IMR-90 (cell line): ENCODE data around the gene LRRC37A. TPM values are rescaled to one million over a fixed set of nuclear protein-coding genes. Genes with fewer than 3 reads are reported as not detected.
"Not testable (repeated sequence)": the region's sequence is repeated elsewhere in the genome, so short reads cannot be mapped to it uniquely, and the experiment has no call there.

Experiments used
- ATAC-seq: fragments of 200-7000 bp; cut with Tn5 transposase; 2 replicates; pipeline ENCODE4 v1.9.1; 2020; ENCODE audit warnings: low read depth, mild to moderate bottlenecking, moderate library complexity
- BruUV-seq: library from RNA; stranded (reverse); fragments of 400-500 nt; replicated peaks from 2 replicates; lab custom pipeline; 2021; lab: Mats Ljungman, UMichigan
- CTCF ChIA-PET: fragments of 300-600 bp; formaldehyde crosslinking; extraction: SDS; loops from one replicate; lab custom pipeline; 2021; ENCODE audit warnings: antibody characterized with exemption; lab: Yijun Ruan, JAX
- POLR2A ChIA-PET: fragments of 300-600 bp; sonication (Branson Sonifier 250); formaldehyde crosslinking; loops from one replicate; lab custom pipeline; 2022; ENCODE audit warnings: antibody characterized with exemption; ENCODE audit not compliant: unreplicated experiment; lab: Charles Lee
- DNase-seq: peaks from one replicate; pipeline ENCODE4 v3.0.0; 2013
- H2AFZ ChIP-seq: replicated peaks from 2 replicates; pipeline ENCODE3; 2013; ENCODE audit warnings: low read length, mild to moderate bottlenecking; ENCODE audit not compliant: poor library complexity
- H2AK5ac ChIP-seq: 2 replicates; pipeline ENCODE4 v1.6.1; 2013; ENCODE audit warnings: low read depth, low read length, inconsistent platforms
- H2AK9ac ChIP-seq: replicated peaks from 2 replicates; pipeline ENCODE3; 2013; ENCODE audit warnings: mild to moderate bottlenecking, low read depth, low read length, moderate library complexity; ENCODE audit not compliant: poor library complexity
- H2BK120ac ChIP-seq: 2 replicates; pipeline ENCODE4 v1.6.1; 2013; ENCODE audit warnings: low read depth, low read length, inconsistent platforms
- H2BK15ac ChIP-seq: 3 replicates; pipeline ENCODE4 v1.6.1; 2013; ENCODE audit warnings: low read depth, low read length, inconsistent platforms
- H2BK20ac ChIP-seq: 2 replicates; pipeline ENCODE4 v1.6.1; 2013; ENCODE audit warnings: low read depth, mild to moderate bottlenecking, inconsistent platforms, low read length, moderate library complexity
- H2BK5ac ChIP-seq: 2 replicates; pipeline ENCODE4 v1.6.1; 2013; ENCODE audit warnings: mild to moderate bottlenecking, low read depth, low read length, inconsistent platforms; ENCODE audit not compliant: poor library complexity, severe bottlenecking
- H3K14ac ChIP-seq: replicated peaks from 2 replicates; pipeline ENCODE4 v1.6.1; 2013; ENCODE audit warnings: low read depth, low read length, inconsistent platforms
- H3K18ac ChIP-seq: 2 replicates; pipeline ENCODE4 v1.6.1; 2013; ENCODE audit warnings: low read depth, low read length, control low read depth
- H3K23ac ChIP-seq: 2 replicates; pipeline ENCODE4 v1.6.1; 2013; ENCODE audit warnings: low read depth, low read length, inconsistent platforms
- H3K27ac ChIP-seq: 2 replicates; pipeline ENCODE4 v1.5.1; 2013; ENCODE audit warnings: mild to moderate bottlenecking, control low read depth, low read length; ENCODE audit not compliant: insufficient read depth
- H3K27me3 ChIP-seq: 2 replicates; pipeline ENCODE4 v1.6.1; 2013; ENCODE audit warnings: low read length; ENCODE audit not compliant: control insufficient read depth, insufficient read depth
- H3K36me3 ChIP-seq: 2 replicates; pipeline ENCODE4 v1.6.1; 2013; ENCODE audit warnings: low read length, mixed read lengths; ENCODE audit not compliant: control insufficient read depth, insufficient read depth
- H3K4ac ChIP-seq: 2 replicates; pipeline ENCODE4 v1.6.1; 2013; ENCODE audit warnings: low read depth, low read length, inconsistent platforms
- H3K4me1 ChIP-seq: 2 replicates; pipeline ENCODE4 v1.6.1; 2013; ENCODE audit warnings: low read length, mixed read lengths; ENCODE audit not compliant: control insufficient read depth, insufficient read depth
- H3K4me2 ChIP-seq: 2 replicates; pipeline ENCODE4 v1.6.1; 2013; ENCODE audit warnings: low read depth, mild to moderate bottlenecking, control low read depth, low read length, moderate library complexity
- H3K4me3 ChIP-seq: 2 replicates; pipeline ENCODE4 v1.5.1; 2013; ENCODE audit warnings: low read depth, mild to moderate bottlenecking, control low read depth, low read length, moderate library complexity; ENCODE audit not compliant: insufficient read depth
- H3K56ac ChIP-seq: 2 replicates; pipeline ENCODE4 v1.6.1; 2013; ENCODE audit warnings: low read length, inconsistent platforms; ENCODE audit not compliant: insufficient read depth; ENCODE audit errors: extremely low read depth
- H3K79me1 ChIP-seq, 2 experiments: 2 replicates each; pipeline ENCODE4 v1.6.1; 2013; ENCODE audit warnings: low read length in 2 of 2, inconsistent platforms in 1 of 2, low read depth in 1 of 2
- H3K9ac ChIP-seq: 2 replicates; pipeline ENCODE4 v1.6.1; 2013; ENCODE audit warnings: low read depth, low read length, control low read depth
- H3K9me1 ChIP-seq: 2 replicates; pipeline ENCODE4 v1.6.1; 2013; ENCODE audit warnings: low read length, inconsistent platforms; ENCODE audit not compliant: insufficient read depth
- H3K9me3 ChIP-seq: 2 replicates; pipeline ENCODE4 v1.6.1; 2013; ENCODE audit warnings: low read length; ENCODE audit not compliant: control insufficient read depth, insufficient read depth
- H4K20me1 ChIP-seq: 2 replicates; pipeline ENCODE4 v1.6.1; 2013; ENCODE audit warnings: low read length, inconsistent platforms; ENCODE audit not compliant: insufficient read depth
- H4K5ac ChIP-seq: 2 replicates; pipeline ENCODE4 v1.6.1; 2013; ENCODE audit warnings: mild to moderate bottlenecking, low read depth, low read length, control low read depth
- H4K8ac ChIP-seq, 2 experiments: 2 replicates each; pipeline ENCODE4 v1.6.1; 2013; ENCODE audit warnings: low read depth in 2 of 2, low read length in 2 of 2, control low read depth in 1 of 2, inconsistent platforms in 1 of 2
- H4K91ac ChIP-seq: 2 replicates; pipeline ENCODE4 v1.6.1; 2013; ENCODE audit warnings: low read depth, low read length, inconsistent platforms; ENCODE audit not compliant: insufficient read depth
- CEBPB ChIP-seq: IDR thresholded peaks from 2 replicates; pipeline ENCODE4 v1.6.1; 2012; ENCODE audit warnings: low read depth, low read length, improper control_type of control experiment
- WGBS, 2 experiments: methylation state at CpG; one replicate each; pipeline versions ENCODE4 v1.1.5 to v1.1.7; 2013; ENCODE audit warnings: missing lambda C conversion rate in 2 of 2; ENCODE audit not compliant: insufficient read length in 1 of 2; ENCODE audit errors: extremely low coverage in 2 of 2; 5-methylcytosine and 5-hydroxymethylcytosine counted together
- dilution Hi-C: fragments of 300-500 bp; cut with HindIII; formaldehyde crosslinking; loops from one replicate; pipeline ENCODE4 v1.14.3; 2018; ENCODE audit warnings: low sequenced_read_pairs; ENCODE audit not compliant: unreplicated experiment
- in situ Hi-C: fragments of 300-500 bp; cut with MboI; formaldehyde crosslinking; loops from 3 replicates; pipeline ENCODE4 v1.14.3; 2019; ENCODE audit warnings: low sequenced_read_pairs, inconsistent platforms, mixed read lengths
- intact Hi-C: fragments of 100-400 bp; cut with micrococcal nuclease; formaldehyde crosslinking; loops from 2 replicates; pipeline ENCODE4 v1.10.0; 2022
- polyA plus RNA-seq, 3 experiments: library from polyadenylated mRNA; depleted of rRNA; stranded (reverse); fragments of >200 nt; gene quantifications; 2 replicates each; pipeline ENCODE4 v1.2.3, GENCODE V29; 2012; ENCODE audit warnings: low replicate concordance in 1 of 3
- total RNA-seq: library from RNA; depleted of rRNA; stranded (reverse); fragments of >200 nt; gene quantifications from 2 replicates; pipeline ENCODE4 v1.2.3, GENCODE V29; 2012

Gene LRRC37A
- total and polyA plus RNA-seq, 2 of the 4 experiments (the other 2 are of a cell fraction): 0.72 to 0.91 TPM

- H3K27me3 ChIP-seq, H3K36me3 ChIP-seq, H3K56ac ChIP-seq, H3K9me3 ChIP-seq, H3K9me1 ChIP-seq, dilution Hi-C loops, ATAC-seq, BruUV-seq, H4K20me1 ChIP-seq, POLR2A ChIA-PET, H3K79me1 ChIP-seq: not testable (repeated sequence)
- Histone ChIP-seq H3K4me3 (peak overlapping the region; percentile 44), H3K4me1 (peaks cover 21% of the 10 kb centered on the region), H3K4me2 (peak overlapping the region; percentile 85), H2BK20ac (0 out of 2 replicates have a peak overlapping the region, but pooled peaks have one; percentile 75), H3K14ac (peak overlapping the region; percentile 71), H4K91ac (peak overlapping the region; percentile 81; the same call in 1 of the 2 replicates), H4K5ac (peak overlapping the region; percentile 88), H3K4ac (peak overlapping the region; percentile 88), H2BK15ac (peak overlapping the region; percentile 73; the same call in 2 of the 3 replicates), H3K9ac (peak overlapping the region; percentile 74), H4K8ac (peak overlapping the region; percentile 65 to 75), H2AK9ac (peak overlapping the region; percentile 9), H3K18ac (peak overlapping the region; percentile 51), H2AFZ (peak overlapping the region; percentile 92), H2BK120ac (peak overlapping the region; percentile 80), H2BK5ac (peak overlapping the region; percentile 82), H2AK5ac (peak overlapping the region; percentile 36), H3K23ac (peak overlapping the region; percentile 63), H3K27ac (peak overlapping the region; percentile 81)
- peak; percentile 72 for DNase-seq
- intact Hi-C loops (loop anchor here (10.0 kb wide), 1 partner anchor 659 kb away; the partner anchor contains the start of gene GOSR2), in situ Hi-C loops (loop anchor here (25.0 kb wide), 1 partner anchor 679 kb away; no protein-coding TSS in a partner anchor)
- CTCF ChIA-PET: interaction anchor here (0.6 to 0.7 kb wide), 2 partner anchors 305 to 680 kb away, joined by 3 read pairs; no protein-coding TSS in a partner anchor
- peak; percentile 76 for TF ChIP-seq CEBPB
- 5% methylated on average over 3 of the region's 21 CpGs; no CpG with 5 or more reads in 1 of the 2 experiments for WGBS, 2 experiments
Observed at GRCh38 chr17:46266063-46266655, 28.8 kb upstream of the LRRC37A start.
